Activated CD4-positive, alpha-beta T cell treated with anti-CD3 and anti-CD28 coated beads, Interleukin-2, Interleukin-4, amounts not matched to agents 100 ng/mL and 50 ng/mL, durations not matched to agents 16 hours and 8 hours (primary cell): ENCODE measurements around the gene ONECUT3.
A peak's percentile ranks its signal among the peaks of the same experiment; 100 is the strongest.

ENCODE experiments used
- DNase-seq: peaks from one replicate; pipeline ENCODE4 v3.0.0-alpha.2; 2020; ENCODE audit warnings: low spot score

The ONECUT3 gene

GRCh38 chr19:1739960-1740629, 13.2 kb upstream of the ONECUT3 start:
- no peak for DNase-seq

DNA sequence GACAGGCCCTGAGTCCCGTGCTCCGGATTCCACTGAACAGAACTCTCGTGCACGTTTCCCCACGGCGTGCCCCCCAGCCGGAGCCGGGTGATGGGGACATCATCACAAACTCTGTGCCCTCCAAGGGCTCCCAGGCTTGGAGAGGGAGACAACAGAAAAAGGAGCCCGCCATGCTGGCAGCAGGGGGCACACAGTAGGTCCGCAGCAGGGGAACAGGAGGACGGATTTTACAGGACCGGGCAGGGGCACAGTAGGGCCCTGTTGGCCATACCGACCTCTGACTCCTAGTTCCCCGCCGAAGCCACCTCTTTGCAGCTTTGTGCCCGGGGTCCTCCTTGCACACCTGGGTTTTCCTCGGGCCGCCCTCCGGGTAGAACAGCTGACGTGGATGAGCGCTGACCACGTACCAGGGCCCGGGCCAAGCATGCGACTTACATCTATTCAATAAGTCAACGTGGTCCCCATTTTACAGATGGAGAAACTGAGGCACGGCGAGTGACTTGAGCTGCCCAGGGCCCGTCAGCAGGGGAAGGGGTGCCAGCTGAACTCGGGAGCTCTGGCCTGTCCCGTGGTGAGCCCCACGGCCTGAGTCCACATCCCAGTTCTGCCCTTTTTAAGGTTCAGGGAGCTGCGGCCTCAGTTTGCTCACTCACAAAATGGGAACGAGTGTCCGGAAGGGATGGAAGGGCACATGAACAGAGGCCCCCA, 10.2 kb upstream of the ONECUT3 start:
- DNase-seq = no peak

DNA sequence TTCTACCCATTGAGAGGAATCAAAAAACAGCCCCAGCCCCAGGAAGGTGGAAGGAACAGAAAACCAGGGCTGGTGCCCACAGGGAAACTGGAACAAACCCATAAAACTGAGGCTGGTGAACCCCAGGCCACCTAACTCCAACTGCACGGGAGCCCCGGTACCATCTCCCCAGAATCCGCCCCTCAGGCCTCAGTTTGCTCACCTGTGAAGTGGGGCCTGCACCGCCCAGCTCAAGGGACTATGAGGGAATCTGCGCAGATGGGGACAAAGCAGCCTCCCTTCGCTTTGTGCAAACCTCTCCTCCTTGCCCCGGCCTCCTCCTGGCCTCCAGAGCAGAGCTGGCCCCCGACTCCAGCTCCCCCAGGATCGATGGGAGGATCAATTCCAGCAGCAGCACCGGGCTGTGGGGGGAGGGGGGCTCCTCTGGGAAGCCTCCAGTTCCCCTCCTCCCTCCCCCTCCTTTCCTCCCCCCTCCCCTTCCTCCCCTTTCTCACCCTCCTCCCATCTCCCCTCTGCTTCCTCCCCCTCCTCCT, 9.1 kb upstream of the ONECUT3 start:
- no peak for DNase-seq

GRCh38 chr19:1744822-1745563, 8.3 kb upstream of the ONECUT3 start:
- no peak for DNase-seq

DNA sequence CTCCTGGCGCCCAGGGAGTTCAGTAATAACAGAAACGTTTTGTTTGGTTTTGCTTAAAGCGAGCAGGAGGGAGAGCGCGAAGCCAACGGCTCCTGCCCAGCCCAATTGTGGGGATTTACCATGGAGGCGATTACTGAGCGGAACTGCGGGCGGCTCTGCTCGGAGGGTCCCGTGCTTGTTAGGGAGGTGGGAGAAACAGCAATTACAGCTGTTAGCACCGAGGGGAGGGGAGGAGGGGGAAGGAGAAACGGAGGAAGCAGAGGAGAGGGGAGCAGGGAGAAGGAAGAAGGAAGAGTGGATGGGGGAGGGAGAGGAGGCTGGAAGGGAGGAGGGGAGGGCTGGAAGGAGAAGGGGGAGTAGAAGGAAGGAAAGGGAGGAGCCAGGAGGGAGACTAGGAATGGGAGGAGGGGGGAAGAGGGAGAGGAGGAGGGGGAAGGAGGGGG, 7.7 kb upstream of the ONECUT3 start:
- DNase-seq = no peak

DNA sequence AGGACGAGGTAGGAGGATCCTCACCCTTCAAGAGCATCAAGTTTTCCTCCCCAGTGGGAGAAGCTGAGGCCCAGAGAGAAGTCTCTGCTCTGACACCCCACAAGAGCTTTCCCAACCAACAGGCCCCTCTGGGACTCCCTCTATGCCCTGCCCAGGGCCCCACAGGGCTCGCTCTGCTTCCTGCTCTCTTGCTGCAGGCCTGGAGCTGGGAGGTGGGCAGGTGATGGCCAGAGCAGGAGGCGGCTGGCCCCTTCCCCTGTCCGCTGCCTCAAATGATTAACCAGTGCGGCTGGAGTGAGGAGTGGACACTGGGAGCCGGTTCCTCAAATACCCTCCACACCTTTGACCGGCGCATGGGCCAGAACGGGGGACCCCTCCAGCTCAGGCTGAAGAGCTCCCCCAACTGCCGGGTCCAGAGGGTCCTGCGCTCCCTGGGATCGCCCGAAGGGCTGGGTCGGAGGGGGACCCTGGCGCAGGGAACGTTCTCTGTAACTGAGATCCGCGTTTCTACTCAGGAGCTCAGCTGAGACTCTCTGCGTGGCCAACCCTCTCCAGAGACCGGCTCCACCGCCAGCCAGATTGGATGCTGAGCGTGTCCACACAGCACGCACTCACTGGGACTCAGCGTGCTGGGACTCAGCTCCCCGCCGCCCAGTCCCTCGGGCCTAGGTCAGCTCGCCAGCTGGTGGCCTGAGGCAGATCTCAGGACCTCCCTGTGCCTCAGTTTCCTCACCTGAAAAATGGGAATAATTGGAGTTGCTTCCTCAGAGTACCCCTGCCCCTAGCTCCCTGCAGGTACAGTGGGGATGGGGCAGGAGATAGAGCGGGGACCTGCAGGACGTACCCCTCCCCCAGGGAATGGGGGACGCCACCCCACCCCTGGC, 6.7 kb upstream of the ONECUT3 start:
- no peak for DNase-seq

DNA sequence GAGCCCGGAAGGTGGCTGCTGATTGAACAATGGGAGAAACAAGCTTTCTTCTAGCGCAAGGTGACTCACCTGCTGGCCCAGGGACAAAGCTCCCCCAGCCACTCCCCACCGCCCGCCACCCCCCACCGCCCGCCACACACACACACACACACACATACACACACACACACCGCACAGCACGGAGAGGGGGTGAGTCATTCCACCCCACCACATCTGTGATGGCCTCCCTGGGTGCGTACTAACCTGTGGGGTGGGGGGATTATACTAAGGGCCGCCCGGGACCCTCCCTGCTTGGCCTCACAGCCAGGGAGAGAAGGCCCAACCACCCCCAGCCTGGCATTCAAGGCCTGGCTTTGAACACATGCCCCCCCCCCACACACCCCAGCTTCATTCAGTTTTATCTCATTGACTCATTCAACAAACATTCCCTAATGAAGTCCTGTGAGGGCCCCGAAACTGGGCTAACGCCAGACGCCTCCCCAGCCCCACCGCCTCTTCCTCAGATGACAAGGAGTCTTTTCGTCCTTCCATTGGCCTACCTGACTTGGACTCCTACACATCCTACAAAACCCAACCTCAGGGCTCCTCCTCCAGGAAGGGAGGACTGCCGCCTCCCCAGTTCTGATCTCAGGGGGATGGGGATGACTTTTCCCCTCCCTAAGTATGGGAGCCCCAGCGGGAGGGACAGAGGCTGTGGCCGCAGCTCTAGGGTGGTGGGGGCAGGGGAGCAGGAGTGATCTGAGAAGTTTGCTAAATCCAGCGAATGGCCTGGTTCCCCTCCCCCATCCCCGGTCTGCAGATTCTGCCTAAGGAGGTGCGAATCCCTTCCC, 5.8 kb upstream of the ONECUT3 start:
- peak; percentile 39 for DNase-seq

- no peak for DNase-seq
Observed at GRCh38 chr19:1748115-1748872, 5.0 kb upstream of the ONECUT3 start.

GRCh38 chr19:1748873-1749341, 4.4 kb upstream of the ONECUT3 start:
- DNase-seq = no peak

- no peak for DNase-seq
Observed at GRCh38 chr19:1749373-1750342, 3.6 kb upstream of the ONECUT3 start.

- no peak for DNase-seq
Observed at GRCh38 chr19:1750343-1751021, 2.8 kb upstream of the ONECUT3 start.

- DNase-seq = no peak
Observed at GRCh38 chr19:1751367-1752008, 1.8 kb upstream of the ONECUT3 start.

- DNase-seq = no peak
Observed at GRCh38 chr19:1752009-1752756, 1.1 kb upstream of the ONECUT3 start.

DNA sequence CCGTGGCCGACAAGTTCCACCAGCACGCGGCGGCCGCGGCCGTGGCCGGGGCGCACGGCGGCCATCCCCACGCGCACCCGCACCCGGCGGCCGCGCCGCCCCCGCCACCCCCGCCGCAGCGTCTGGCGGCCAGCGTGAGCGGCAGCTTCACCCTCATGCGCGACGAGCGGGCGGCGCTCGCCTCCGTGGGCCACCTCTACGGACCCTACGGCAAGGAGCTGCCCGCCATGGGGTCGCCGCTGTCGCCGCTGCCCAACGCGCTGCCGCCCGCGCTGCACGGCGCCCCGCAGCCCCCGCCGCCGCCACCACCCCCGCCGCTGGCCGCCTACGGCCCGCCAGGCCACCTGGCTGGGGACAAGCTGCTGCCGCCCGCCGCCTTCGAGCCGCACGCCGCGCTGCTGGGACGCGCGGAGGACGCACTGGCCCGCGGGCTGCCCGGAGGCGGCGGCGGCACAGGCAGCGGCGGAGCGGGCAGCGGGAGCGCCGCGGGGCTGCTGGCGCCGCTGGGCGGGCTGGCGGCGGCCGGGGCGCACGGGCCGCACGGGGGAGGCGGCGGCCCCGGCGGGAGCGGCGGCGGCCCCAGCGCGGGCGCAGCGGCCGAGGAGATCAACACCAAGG, 821 bp downstream of the ONECUT3 start:
- DNase-seq = no peak

DNA sequence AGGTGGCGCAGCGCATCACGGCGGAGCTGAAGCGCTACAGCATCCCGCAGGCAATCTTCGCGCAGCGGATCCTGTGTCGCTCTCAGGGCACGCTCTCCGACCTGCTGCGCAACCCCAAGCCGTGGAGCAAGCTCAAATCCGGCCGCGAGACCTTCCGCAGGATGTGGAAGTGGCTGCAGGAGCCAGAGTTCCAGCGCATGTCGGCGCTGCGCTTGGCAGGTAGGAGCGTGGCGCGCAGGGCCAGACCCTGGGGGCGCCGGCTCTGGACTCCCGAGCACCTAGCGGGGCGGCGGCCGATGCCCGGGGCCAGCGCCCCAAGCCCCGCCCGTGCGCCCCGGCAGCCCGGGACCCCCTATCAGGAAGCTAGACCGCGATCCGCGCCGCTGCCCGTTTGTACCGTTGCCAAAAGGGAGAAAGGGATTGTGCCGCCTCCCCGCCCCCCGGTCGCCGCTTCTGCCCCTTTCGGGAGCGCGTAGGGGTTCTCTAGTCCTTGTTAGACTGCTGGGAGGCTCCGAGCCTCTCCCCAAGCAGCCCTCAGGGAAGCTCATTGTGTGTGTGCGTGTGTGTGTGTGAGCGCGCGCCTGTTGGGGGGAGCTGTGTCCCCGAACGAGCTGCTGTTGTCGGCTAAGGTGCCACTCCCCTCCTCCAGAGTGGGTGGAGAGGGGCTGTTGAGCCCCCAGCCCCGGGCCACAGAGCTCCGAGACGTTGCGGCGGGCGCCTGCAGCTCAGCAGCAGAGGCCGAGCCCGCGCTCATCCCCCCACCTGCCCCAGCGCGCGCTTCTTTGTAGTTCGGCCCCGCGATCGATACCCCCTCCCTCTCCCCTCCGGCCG, 1.5 kb downstream of the ONECUT3 start:
- peak; percentile 34 for DNase-seq
